Measurements from ENCODE around the gene TMEM250. TPM values are rescaled to one million over a fixed set of nuclear protein-coding genes. Genes with fewer than 3 reads are reported as not detected.

The TMEM250 gene
- polyA plus RNA-seq, 1 donor (not counting 4 experiments of a cell fraction or from before 2014, with no cell fraction given): 9.9 TPM

DNA sequence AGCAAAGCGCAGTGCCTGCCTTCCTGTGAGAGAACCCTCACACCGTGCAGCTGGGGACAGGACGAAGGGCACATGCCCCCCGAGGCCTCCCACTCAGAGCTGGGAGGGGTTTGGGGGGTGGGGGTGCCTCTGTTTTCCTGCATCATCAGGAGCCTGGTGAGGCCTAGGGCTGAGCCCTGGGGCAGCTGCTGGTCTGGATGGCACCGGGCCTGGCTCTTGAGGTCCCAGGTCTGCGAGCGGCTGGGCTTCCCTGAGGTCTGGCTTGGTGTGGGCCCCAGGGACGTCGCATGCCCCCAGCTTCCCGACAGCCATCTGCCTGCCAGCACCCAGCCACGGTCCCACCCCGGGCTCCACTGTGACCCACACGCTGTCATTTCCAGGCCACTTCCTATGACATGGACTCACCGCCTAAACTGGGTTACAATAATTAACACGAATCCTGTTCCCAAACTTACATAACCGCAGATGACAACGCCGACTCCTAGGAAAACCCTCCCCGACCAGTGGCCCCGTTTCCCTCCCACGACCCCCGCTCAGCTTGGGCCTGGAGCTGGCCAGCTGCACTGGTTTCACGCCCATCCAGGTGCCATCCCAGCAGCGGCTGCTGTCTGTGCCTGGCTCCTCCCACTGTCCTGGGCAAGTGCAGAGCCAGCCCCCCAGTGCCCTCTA lies 32.3 kb downstream of the TMEM250 start:
- Histone ChIP-seq H3K4me1 (ENCODE audit: control insufficient read depth, extremely low read depth, insufficient read depth, low read length) (peaks cover 2% of the 10 kb centered on the region), H3K4me3 (ENCODE audit: control insufficient read depth in 2 of 3, extremely low read depth in 1 of 3, insufficient read depth in 2 of 3, low read depth in 1 of 3, low read length in 3 of 3) (no peak overlapping the region), H3K9me3 (ENCODE audit: control insufficient read depth, low read depth, low read length) (no peaks in the 10 kb centered on the region), H3K9ac (ENCODE audit: control insufficient read depth, extremely low read depth, insufficient read depth, low read length) (no peak overlapping the region), H3K9me1 (ENCODE audit: control insufficient read depth, extremely low read depth, insufficient read depth, low read length) (no peaks in the 10 kb centered on the region), H2AFZ (ENCODE audit: control insufficient read depth, low read length) (no peak overlapping the region), H3K36me3 (ENCODE audit: control insufficient read depth in 2 of 2, extremely low read depth in 1 of 2, insufficient read depth in 2 of 2, low read length in 2 of 2) (peaks cover 3 to 8% of the 10 kb centered on the region in 2 experiments), H3K4me2 (ENCODE audit: control insufficient read depth, extremely low read depth, insufficient read depth, low read depth, low read length) (no peak overlapping the region), H3K27ac (ENCODE audit: control insufficient read depth, insufficient read depth, low read length) (no peak overlapping the region), H3K79me2 (ENCODE audit: control insufficient read depth, insufficient read depth, low read length) (peaks cover 92% of the 10 kb centered on the region), H4K20me1 (ENCODE audit: control insufficient read depth, extremely low read depth, insufficient read depth, low read length) (peaks cover 24% of the 10 kb centered on the region), H3K27me3 (ENCODE audit: control insufficient read depth, extremely low read depth, insufficient read depth, low read length) (no peaks in the 10 kb centered on the region)
- dilution Hi-C loops (cut with MboI; ENCODE audit: extremely low pct_ligation_motif_present, low sequenced_read_pairs): no loop called here
- no peak for DNase-seq (ENCODE audit: low read depth, low spot score)
- TF ChIP-seq EZH2 (IDR thresholded peaks at IDR 0.05; ENCODE audit: low read length): no peak
- TF ChIP-seq, protein P1, sequence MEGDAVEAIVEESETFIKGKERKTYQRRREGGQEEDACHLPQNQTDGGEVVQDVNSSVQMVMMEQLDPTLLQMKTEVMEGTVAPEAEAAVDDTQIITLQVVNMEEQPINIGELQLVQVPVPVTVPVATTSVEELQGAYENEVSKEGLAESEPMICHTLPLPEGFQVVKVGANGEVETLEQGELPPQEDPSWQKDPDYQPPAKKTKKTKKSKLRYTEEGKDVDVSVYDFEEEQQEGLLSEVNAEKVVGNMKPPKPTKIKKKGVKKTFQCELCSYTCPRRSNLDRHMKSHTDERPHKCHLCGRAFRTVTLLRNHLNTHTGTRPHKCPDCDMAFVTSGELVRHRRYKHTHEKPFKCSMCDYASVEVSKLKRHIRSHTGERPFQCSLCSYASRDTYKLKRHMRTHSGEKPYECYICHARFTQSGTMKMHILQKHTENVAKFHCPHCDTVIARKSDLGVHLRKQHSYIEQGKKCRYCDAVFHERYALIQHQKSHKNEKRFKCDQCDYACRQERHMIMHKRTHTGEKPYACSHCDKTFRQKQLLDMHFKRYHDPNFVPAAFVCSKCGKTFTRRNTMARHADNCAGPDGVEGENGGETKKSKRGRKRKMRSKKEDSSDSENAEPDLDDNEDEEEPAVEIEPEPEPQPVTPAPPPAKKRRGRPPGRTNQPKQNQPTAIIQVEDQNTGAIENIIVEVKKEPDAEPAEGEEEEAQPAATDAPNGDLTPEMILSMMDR (optimal IDR thresholded peaks at IDR 0.05 in 1 of 3, IDR thresholded peaks at IDR 0.05 in 1 of 3, conservative IDR thresholded peaks at IDR 0.05 in 1 of 3; ENCODE audit: extremely low read depth in 1 of 3, insufficient read depth in 2 of 3, low read length in 3 of 3): no peak
- no peak for FAIRE-seq

DNA sequence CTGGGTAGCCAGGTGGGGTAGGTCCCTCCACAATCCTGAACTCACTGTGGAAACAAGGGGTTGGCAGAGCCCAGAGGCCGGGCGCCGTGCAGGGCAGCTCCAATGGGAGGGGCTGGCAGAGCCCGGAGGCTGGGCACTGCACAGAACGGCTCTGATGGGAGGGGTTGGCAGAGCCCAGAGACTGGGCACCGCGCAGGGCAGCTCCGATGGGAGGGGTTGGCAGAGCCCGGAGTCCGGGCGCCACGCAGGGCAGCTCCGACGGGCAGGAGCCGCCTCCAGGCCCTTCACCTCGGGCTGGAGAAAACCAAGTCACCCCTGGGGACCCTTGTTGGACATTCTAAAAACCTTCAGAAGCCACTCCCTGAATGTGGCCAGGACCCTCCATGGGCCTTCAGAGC lies 32.9 kb downstream of the TMEM250 start:
- no peaks in the 10 kb centered on the region for H3K4me1 ChIP-seq (ENCODE audit: control insufficient read depth, extremely low read depth, insufficient read depth, low read length)
- H3K9ac ChIP-seq (ENCODE audit: control insufficient read depth, extremely low read depth, insufficient read depth, low read length): no peak overlapping the region
- no peaks in the 10 kb centered on the region for H3K9me3 ChIP-seq (ENCODE audit: control insufficient read depth, low read depth, low read length)
- peaks cover 3 to 8% of the 10 kb centered on the region in 2 experiments for H3K36me3 ChIP-seq (ENCODE audit: control insufficient read depth in 2 of 2, extremely low read depth in 1 of 2, insufficient read depth in 2 of 2, low read length in 2 of 2)
- FAIRE-seq: no peak
- H3K27me3 ChIP-seq (ENCODE audit: control insufficient read depth, extremely low read depth, insufficient read depth, low read length): no peaks in the 10 kb centered on the region
- dilution Hi-C loops (cut with MboI; ENCODE audit: extremely low pct_ligation_motif_present, low sequenced_read_pairs): no loop called here
- H4K20me1 ChIP-seq (ENCODE audit: control insufficient read depth, extremely low read depth, insufficient read depth, low read length): peaks cover 23% of the 10 kb centered on the region
- no peak for DNase-seq (ENCODE audit: low read depth, low spot score)
- no peak overlapping the region for H3K4me2 ChIP-seq (ENCODE audit: control insufficient read depth, extremely low read depth, insufficient read depth, low read depth, low read length)
- TF ChIP-seq EZH2 (IDR thresholded peaks at IDR 0.05; ENCODE audit: low read length): no peak
- TF ChIP-seq, protein P1 (optimal IDR thresholded peaks at IDR 0.05 in 1 of 3, IDR thresholded peaks at IDR 0.05 in 1 of 3, conservative IDR thresholded peaks at IDR 0.05 in 1 of 3; ENCODE audit: extremely low read depth in 1 of 3, insufficient read depth in 2 of 3, low read length in 3 of 3): no peak
- H3K27ac ChIP-seq (ENCODE audit: control insufficient read depth, insufficient read depth, low read length): no peak overlapping the region
- no peak overlapping the region for H2AFZ ChIP-seq (ENCODE audit: control insufficient read depth, low read length)
- H3K9me1 ChIP-seq (ENCODE audit: control insufficient read depth, extremely low read depth, insufficient read depth, low read length): no peaks in the 10 kb centered on the region
- H3K4me3 ChIP-seq (ENCODE audit: control insufficient read depth in 2 of 3, extremely low read depth in 1 of 3, insufficient read depth in 2 of 3, low read depth in 1 of 3, low read length in 3 of 3): no peak overlapping the region
- peaks cover 92% of the 10 kb centered on the region for H3K79me2 ChIP-seq (ENCODE audit: control insufficient read depth, insufficient read depth, low read length)

Data from keratinocyte (primary cell).